MCF 10A (cell line): Measurements from ENCODE around the gene TCERG1L. TPM values are rescaled to one million over a fixed set of nuclear protein-coding genes. Genes with fewer than 3 reads are reported as not detected.

Source experiments
- BruUV-seq: library from RNA; stranded (reverse); fragments of 400-500 nt; replicated peaks from 2 replicates; lab custom pipeline; 2021; lab: Mats Ljungman, UMichigan
- CTCF ChIA-PET: fragments of 300-600 bp; sonication (Branson Sonifier 250); formaldehyde crosslinking; extraction: SDS; loops from one replicate; lab custom pipeline; 2021; ENCODE audit warnings: antibody characterized with exemption, inconsistent platforms; lab: Yijun Ruan, JAX
- POLR2A ChIA-PET: fragments of 300-600, 350-650 bp; sonication (Branson Sonifier 250); formaldehyde crosslinking; extraction: SDS; loops from one replicate; lab custom pipeline; 2020; ENCODE audit warnings: antibody characterized with exemption, inconsistent platforms; lab: Yijun Ruan, JAX
- DNase-seq: peaks from one replicate; pipeline ENCODE4 v3.0.0-alpha.2; 2018; ENCODE audit not compliant: unreplicated experiment
- H3K27ac Mint-ChIP-seq: one replicate; pipeline ENCODE4 v1.8.0; 2022; ENCODE audit warnings: mild to moderate bottlenecking, low read depth, mixed read lengths; ENCODE audit not compliant: unreplicated experiment
- H3K27me3 Mint-ChIP-seq: one replicate; pipeline ENCODE4 v1.8.0; 2022; ENCODE audit warnings: mixed read lengths; ENCODE audit not compliant: insufficient read depth, unreplicated experiment
- H3K36me3 Mint-ChIP-seq: one replicate; pipeline ENCODE4 v1.8.0; 2022; ENCODE audit warnings: mild to moderate bottlenecking, moderate library complexity, mixed read lengths; ENCODE audit not compliant: insufficient read depth, unreplicated experiment
- H3K4me1 Mint-ChIP-seq: one replicate; pipeline ENCODE4 v1.8.0; 2022; ENCODE audit warnings: mixed read lengths; ENCODE audit not compliant: insufficient read depth, unreplicated experiment
- H3K4me3 Mint-ChIP-seq: one replicate; pipeline ENCODE4 v1.8.0; 2022; ENCODE audit warnings: mild to moderate bottlenecking, moderate library complexity, mixed read lengths; ENCODE audit not compliant: unreplicated experiment
- H3K9me3 Mint-ChIP-seq: one replicate; pipeline ENCODE4 v1.8.0; 2022; ENCODE audit warnings: mixed read lengths; ENCODE audit not compliant: unreplicated experiment
- intact Hi-C: fragments of 100-400 bp; cut with micrococcal nuclease; formaldehyde crosslinking; loops from 2 replicates; pipeline ENCODE4 v1.14.1; 2022
- total RNA-seq: library from RNA; stranded (reverse); gene quantifications from 2 replicates; pipeline ENCODE4 v1.2.3, GENCODE V29; 2022
- TF ChIP-seq, protein P1 (sequence below): fragments of 200-600 bp; IDR thresholded peaks from one replicate; pipeline ENCODE4 v1.8.0; 2022; ENCODE audit warnings: antibody characterized with exemption, mild to moderate bottlenecking; ENCODE audit not compliant: unreplicated experiment

Gene TCERG1L
- total RNA-seq, 1 experiment from 2014 or later, result not detected

DNA sequence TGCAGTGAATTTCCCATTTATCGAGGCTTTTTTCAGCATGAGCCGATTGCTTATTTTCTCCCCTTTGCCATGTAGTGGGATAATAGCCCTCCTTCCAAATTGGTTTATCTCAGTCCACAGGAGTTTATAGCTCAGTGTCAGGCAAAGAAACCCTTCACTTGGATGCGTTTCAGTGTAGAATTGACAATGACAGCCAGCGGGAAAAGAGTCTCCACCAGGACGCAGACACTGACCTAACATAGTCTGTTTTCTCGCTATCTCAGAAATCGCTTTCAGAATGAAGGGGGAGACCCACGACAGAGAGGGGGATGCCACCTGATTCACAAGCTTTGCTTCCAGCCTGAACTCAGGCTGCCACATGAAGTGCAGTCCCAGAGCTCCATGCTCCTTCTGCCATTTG lies 43.5 kb upstream of the TCERG1L start:
- TF ChIP-seq, protein P1, sequence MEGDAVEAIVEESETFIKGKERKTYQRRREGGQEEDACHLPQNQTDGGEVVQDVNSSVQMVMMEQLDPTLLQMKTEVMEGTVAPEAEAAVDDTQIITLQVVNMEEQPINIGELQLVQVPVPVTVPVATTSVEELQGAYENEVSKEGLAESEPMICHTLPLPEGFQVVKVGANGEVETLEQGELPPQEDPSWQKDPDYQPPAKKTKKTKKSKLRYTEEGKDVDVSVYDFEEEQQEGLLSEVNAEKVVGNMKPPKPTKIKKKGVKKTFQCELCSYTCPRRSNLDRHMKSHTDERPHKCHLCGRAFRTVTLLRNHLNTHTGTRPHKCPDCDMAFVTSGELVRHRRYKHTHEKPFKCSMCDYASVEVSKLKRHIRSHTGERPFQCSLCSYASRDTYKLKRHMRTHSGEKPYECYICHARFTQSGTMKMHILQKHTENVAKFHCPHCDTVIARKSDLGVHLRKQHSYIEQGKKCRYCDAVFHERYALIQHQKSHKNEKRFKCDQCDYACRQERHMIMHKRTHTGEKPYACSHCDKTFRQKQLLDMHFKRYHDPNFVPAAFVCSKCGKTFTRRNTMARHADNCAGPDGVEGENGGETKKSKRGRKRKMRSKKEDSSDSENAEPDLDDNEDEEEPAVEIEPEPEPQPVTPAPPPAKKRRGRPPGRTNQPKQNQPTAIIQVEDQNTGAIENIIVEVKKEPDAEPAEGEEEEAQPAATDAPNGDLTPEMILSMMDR, result no peak
- POLR2A ChIA-PET, result no interaction called here
- intact Hi-C loops, result no loop called here

GRCh38 chr10:131354380-131354779 lies 42.9 kb upstream of the TCERG1L start:
- DNase-seq, result no peak
- TF ChIP-seq, protein P1, result no peak
- ChIA-PET CTCF (interaction anchor here (0.7 kb wide), 1 partner anchor 54 kb away, joined by 3 read pairs; no protein-coding TSS in a partner anchor), POLR2A (no interaction called here)
- Mint-ChIP-seq H3K4me3 (no peak overlapping the region), H3K27ac (no peak overlapping the region), H3K27me3 (no peaks in the 10 kb centered on the region), H3K36me3 (peaks cover 6% of the 10 kb centered on the region), H3K4me1 (no peaks in the 10 kb centered on the region), H3K9me3 (peaks cover 25% of the 10 kb centered on the region)
- no TSS peak for BruUV-seq
- intact Hi-C loops, result no loop called here

More for the DNA sequence above, 43.5 kb upstream of the TCERG1L start:
- no peak overlapping the region for H3K27ac Mint-ChIP-seq
- H3K36me3 Mint-ChIP-seq, result peaks cover 11% of the 10 kb centered on the region
- BruUV-seq, result no TSS peak
- no peak overlapping the region for H3K4me3 Mint-ChIP-seq
- H3K4me1 Mint-ChIP-seq, result no peaks in the 10 kb centered on the region
- peaks cover 26% of the 10 kb centered on the region for H3K9me3 Mint-ChIP-seq
- no peaks in the 10 kb centered on the region for H3K27me3 Mint-ChIP-seq
- CTCF ChIA-PET, result interaction anchor here (0.7 kb wide), 1 partner anchor 54 kb away, joined by 3 read pairs; no protein-coding TSS in a partner anchor
- DNase-seq, result no peak

DNA sequence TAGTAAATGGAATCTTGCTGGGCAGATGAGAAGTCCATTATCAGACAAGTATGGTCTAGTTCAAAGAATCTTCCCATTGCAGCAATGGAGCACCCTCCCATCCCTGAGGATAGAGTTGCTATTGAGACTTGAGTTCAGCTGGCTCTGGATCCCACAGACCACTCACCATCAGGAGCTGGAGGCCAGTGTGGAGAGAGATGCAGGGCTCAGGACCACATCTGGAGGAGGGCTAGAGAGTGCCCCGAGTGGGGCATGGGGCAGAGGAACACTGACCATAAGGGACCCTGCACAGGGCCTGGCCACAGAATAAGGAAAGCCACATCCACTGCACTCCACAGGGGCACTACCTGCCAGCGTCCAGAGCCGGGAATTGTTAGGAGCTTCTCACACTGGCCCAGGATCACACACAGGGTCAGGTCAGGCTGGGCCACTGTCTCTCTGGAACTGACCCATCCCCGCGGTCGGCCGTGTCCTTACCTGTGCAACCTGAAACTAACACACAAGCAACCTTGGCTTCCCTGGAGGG lies 41.3 kb upstream of the TCERG1L start:
- no peak for DNase-seq
- H3K4me1 Mint-ChIP-seq, result no peaks in the 10 kb centered on the region
- no peak overlapping the region for H3K27ac Mint-ChIP-seq
- POLR2A ChIA-PET, result no interaction called here
- H3K27me3 Mint-ChIP-seq, result no peaks in the 10 kb centered on the region
- peaks cover 17% of the 10 kb centered on the region for H3K9me3 Mint-ChIP-seq
- TF ChIP-seq, protein P1, result no peak
- no peak overlapping the region for H3K4me3 Mint-ChIP-seq
- peaks cover 5% of the 10 kb centered on the region for H3K36me3 Mint-ChIP-seq
- BruUV-seq, result no TSS peak
- intact Hi-C loops, result no loop called here
- CTCF ChIA-PET, result no interaction called here

- Mint-ChIP-seq H3K4me3 (no peak overlapping the region), H3K36me3 (peaks cover 5% of the 10 kb centered on the region), H3K4me1 (no peaks in the 10 kb centered on the region), H3K27ac (no peak overlapping the region), H3K27me3 (no peaks in the 10 kb centered on the region), H3K9me3 (peaks cover 28% of the 10 kb centered on the region)
- TF ChIP-seq, protein P1, result no peak
- intact Hi-C loops, result no loop called here
- POLR2A ChIA-PET, result no interaction called here
- BruUV-seq, result no TSS peak
- CTCF ChIA-PET, result no interaction called here
- DNase-seq, result no peak
These were observed 39.1 kb upstream of the TCERG1L start for GRCh38 chr10:131350660-131351059.
